T-helper 9 cell (primary cell): ENCODE data around the gene TMEM135.
"Not testable (repeated sequence)": the region's sequence is repeated elsewhere in the genome, so short reads cannot be mapped to it uniquely, and the experiment has no call there.

Experiments
- DNase-seq: peaks from one replicate; pipeline ENCODE4 v3.0.0-alpha.2; 2020

Gene TMEM135

GRCh38 chr11:87020764-87021365 lies 16.9 kb upstream of the TMEM135 start:
- no peak for DNase-seq

- DNase-seq: no peak
These were observed 15.5 kb upstream of the TMEM135 start for GRCh38 chr11:87022254-87022653.

- DNase-seq: no peak
These were observed 15.0 kb upstream of the TMEM135 start for GRCh38 chr11:87022738-87023137.

- DNase-seq: not testable (repeated sequence)
These were observed 11.3 kb upstream of the TMEM135 start for GRCh38 chr11:87026415-87026814.

- DNase-seq: no peak
These were observed 7.2 kb upstream of the TMEM135 start for GRCh38 chr11:87030458-87031054.

- no peak for DNase-seq
These were observed 6.1 kb upstream of the TMEM135 start for GRCh38 chr11:87031433-87032170.

GRCh38 chr11:87033561-87033960 lies 4.2 kb upstream of the TMEM135 start:
- DNase-seq: no peak

- DNase-seq: no peak
These were observed 1.7 kb upstream of the TMEM135 start for GRCh38 chr11:87035976-87036583.

- no peak for DNase-seq
These were observed 831 bp upstream of the TMEM135 start for GRCh38 chr11:87036756-87037449.

- no peak for DNase-seq
These were observed 672 bp downstream of the TMEM135 start for GRCh38 chr11:87038235-87038977.

GRCh38 chr11:87039371-87039770 lies 1.6 kb downstream of the TMEM135 start:
- DNase-seq: no peak

- no peak for DNase-seq
These were observed 6.2 kb downstream of the TMEM135 start for GRCh38 chr11:87043894-87044293.

GRCh38 chr11:87046824-87047223 lies 9.1 kb downstream of the TMEM135 start:
- DNase-seq: no peak

GRCh38 chr11:87056091-87056490 lies 18.4 kb downstream of the TMEM135 start:
- no peak for DNase-seq

GRCh38 chr11:87057749-87058148 lies 20.0 kb downstream of the TMEM135 start:
- DNase-seq: no peak

- DNase-seq: no peak
These were observed 22.1 kb downstream of the TMEM135 start for GRCh38 chr11:87059596-87060390.

GRCh38 chr11:87061766-87062165 lies 24.0 kb downstream of the TMEM135 start:
- no peak for DNase-seq

GRCh38 chr11:87063982-87064381 lies 26.2 kb downstream of the TMEM135 start:
- no peak for DNase-seq

- DNase-seq: no peak
These were observed 35.1 kb downstream of the TMEM135 start for GRCh38 chr11:87072787-87073186.

- DNase-seq: no peak
These were observed 38.6 kb downstream of the TMEM135 start for GRCh38 chr11:87076260-87076783.

- no peak for DNase-seq
These were observed 39.2 kb downstream of the TMEM135 start for GRCh38 chr11:87076874-87077429.
